ENCODE results near the gene ATAD3B. TPM values are rescaled to one million over a fixed set of nuclear protein-coding genes. Genes with fewer than 3 reads are reported as not detected.
"Not testable (repeated sequence)": the region's sequence is repeated elsewhere in the genome, so short reads cannot be mapped to it uniquely, and the experiment has no call there.

ATAD3B gene
- total RNA-seq, 1 experiment from 2014 or later = 63.6 TPM

DNA sequence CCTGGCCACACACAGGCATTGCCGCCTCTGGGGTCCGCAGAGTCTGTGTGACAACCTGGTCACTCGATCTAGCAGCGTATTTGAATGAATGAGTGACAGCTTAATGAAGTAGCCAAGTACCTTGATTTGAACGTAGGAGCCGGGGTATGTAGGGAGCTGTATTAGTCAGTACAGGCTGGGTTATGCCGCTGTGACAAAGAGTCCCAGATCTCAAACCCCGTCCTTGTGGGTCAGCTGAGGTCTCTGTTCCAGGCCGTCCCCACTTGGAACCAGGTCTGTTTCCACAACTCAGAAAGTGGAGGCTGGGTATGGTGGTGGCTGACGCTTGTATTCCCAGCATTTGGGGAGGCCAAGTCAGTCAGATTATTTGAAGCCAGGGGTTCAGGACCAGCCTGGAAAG lies 20.0 kb downstream of the ATAD3B start (continued):
- TF ChIP-seq, protein P1, sequence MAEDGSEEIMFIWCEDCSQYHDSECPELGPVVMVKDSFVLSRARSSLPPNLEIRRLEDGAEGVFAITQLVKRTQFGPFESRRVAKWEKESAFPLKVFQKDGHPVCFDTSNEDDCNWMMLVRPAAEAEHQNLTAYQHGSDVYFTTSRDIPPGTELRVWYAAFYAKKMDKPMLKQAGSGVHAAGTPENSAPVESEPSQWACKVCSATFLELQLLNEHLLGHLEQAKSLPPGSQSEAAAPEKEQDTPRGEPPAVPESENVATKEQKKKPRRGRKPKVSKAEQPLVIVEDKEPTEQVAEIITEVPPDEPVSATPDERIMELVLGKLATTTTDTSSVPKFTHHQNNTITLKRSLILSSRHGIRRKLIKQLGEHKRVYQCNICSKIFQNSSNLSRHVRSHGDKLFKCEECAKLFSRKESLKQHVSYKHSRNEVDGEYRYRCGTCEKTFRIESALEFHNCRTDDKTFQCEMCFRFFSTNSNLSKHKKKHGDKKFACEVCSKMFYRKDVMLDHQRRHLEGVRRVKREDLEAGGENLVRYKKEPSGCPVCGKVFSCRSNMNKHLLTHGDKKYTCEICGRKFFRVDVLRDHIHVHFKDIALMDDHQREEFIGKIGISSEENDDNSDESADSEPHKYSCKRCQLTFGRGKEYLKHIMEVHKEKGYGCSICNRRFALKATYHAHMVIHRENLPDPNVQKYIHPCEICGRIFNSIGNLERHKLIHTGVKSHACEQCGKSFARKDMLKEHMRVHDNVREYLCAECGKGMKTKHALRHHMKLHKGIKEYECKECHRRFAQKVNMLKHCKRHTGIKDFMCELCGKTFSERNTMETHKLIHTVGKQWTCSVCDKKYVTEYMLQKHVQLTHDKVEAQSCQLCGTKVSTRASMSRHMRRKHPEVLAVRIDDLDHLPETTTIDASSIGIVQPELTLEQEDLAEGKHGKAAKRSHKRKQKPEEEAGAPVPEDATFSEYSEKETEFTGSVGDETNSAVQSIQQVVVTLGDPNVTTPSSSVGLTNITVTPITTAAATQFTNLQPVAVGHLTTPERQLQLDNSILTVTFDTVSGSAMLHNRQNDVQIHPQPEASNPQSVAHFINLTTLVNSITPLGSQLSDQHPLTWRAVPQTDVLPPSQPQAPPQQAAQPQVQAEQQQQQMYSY (CRISPR knock-in tag; IDR thresholded peaks at IDR 0.05) = no peak

DNA sequence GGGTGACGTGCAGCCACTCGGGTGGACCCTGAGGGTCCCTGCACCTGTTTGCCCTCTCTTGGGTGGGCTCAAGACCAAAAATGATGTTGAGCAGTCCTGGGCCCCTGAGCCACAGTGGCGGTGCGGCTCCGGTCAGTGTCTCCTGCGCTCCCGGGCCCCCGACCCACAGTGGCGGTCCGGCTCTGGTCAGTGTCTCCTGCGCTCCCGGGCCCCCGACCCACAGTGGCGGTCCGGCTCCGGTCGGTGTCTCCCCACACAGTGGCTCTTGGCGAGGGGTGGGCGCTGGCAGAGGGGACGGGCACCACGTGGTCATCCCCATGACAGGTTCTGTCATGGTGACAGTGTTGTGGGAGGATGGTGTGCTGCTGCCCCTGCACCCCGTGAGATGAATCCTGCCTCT lies 22.7 kb downstream of the ATAD3B start:
- H3K27ac Mint-ChIP-seq, POLR2A ChIA-PET: not testable (repeated sequence)
- CTCF ChIA-PET = interaction anchor here (2.2 kb wide), 1 partner anchor 11 kb away, joined by 8 read pairs; no protein-coding TSS in a partner anchor

GRCh38 chr1:1495461-1495975 lies 24.0 kb downstream of the ATAD3B start:
- H3K27ac Mint-ChIP-seq; H3K4me3 Mint-ChIP-seq; H3K4me1 Mint-ChIP-seq; ATAC-seq; H3K27me3 Mint-ChIP-seq (ENCODE audit: low read depth); POLR2A ChIA-PET; H3K9me3 Mint-ChIP-seq; DNase-seq (ENCODE audit: low spot score): not testable (repeated sequence)
- CTCF ChIA-PET = interaction anchor here (2.2 kb wide), 1 partner anchor 10 kb away, joined by 8 read pairs; no protein-coding TSS in a partner anchor
- H3K36me3 Mint-ChIP-seq = peaks cover 28% of the 10 kb centered on the region

More for the DNA sequence above, 22.7 kb downstream of the ATAD3B start:
- H3K4me3 Mint-ChIP-seq; DNase-seq (ENCODE audit: low spot score); H3K4me1 Mint-ChIP-seq; ATAC-seq; H3K27me3 Mint-ChIP-seq (ENCODE audit: low read depth); H3K9me3 Mint-ChIP-seq: not testable (repeated sequence)
- H3K36me3 Mint-ChIP-seq = peaks cover 38% of the 10 kb centered on the region

DNA sequence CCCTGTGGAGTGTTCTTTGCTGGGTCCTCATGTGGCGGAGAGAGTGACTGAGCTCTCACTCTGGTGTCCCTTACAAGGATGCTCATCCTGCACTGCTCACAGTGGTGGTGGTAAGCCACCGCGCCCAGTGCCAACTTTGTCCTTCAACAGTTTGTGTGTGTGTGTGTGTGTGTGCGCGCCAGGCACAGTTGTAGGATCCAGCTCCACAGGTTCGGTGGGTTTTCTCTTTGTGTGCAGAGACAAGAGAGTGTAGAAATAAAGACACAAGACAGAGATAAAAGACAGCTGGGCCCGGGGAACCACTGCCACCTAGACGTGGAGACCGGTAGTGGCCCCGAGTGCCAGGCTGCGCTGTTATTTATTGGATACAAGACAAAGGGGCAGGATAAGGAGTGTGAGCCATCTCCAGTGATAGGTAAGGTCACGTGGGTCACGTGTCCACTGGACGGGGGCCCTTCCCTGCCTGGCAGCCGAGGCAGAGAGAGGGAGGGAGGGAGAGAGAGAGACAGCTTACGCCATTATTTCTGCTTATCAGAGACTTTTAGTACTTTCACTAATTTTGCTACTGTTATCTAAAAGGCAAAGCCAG lies 33.3 kb downstream of the ATAD3B start:
- peak overlapping the region; percentile 32; the same call in 1 of the 2 replicates for H3K4me3 Mint-ChIP-seq
- CTCF ChIA-PET = interaction anchor here (0.6 to 2.2 kb wide), 20 partner anchors 11 to 404 kb away, joined by 3 to 14 read pairs (median 4); partner anchors contain the start of genes CCNL2 and MRPL20
- POLR2A ChIA-PET = interaction anchor here (0.5 to 0.7 kb wide), 3 partner anchors 42 to 317 kb away, joined by 3 to 4 read pairs (median 3); no protein-coding TSS in a partner anchor
- H3K36me3 Mint-ChIP-seq; H3K27me3 Mint-ChIP-seq (ENCODE audit: low read depth); H3K9me3 Mint-ChIP-seq; H3K4me1 Mint-ChIP-seq: not testable (repeated sequence)
- DNase-seq (ENCODE audit: low spot score) (peak; percentile 74), ATAC-seq (peak; percentile 67)
- H3K27ac Mint-ChIP-seq = peak overlapping the region; percentile 55
- peak; percentile 77 for TF ChIP-seq USF2 (CRISPR knock-in tag; IDR thresholded peaks at IDR 0.05)
- peak; percentile 46 for TF ChIP-seq CTCF (IDR thresholded peaks at IDR 0.05)
- TF ChIP-seq, protein P2, sequence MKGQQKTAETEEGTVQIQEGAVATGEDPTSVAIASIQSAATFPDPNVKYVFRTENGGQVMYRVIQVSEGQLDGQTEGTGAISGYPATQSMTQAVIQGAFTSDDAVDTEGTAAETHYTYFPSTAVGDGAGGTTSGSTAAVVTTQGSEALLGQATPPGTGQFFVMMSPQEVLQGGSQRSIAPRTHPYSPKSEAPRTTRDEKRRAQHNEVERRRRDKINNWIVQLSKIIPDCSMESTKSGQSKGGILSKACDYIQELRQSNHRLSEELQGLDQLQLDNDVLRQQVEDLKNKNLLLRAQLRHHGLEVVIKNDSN (CRISPR knock-in tag; IDR thresholded peaks at IDR 0.05) = peak; percentile 63

GRCh38 chr1:1505366-1505798 lies 33.8 kb downstream of the ATAD3B start:
- DNase-seq (ENCODE audit: low spot score) (peak; percentile 29), ATAC-seq (peak; percentile 32)
- not testable (repeated sequence) for H3K36me3 Mint-ChIP-seq; H3K9me3 Mint-ChIP-seq; H3K4me1 Mint-ChIP-seq; H3K27me3 Mint-ChIP-seq (ENCODE audit: low read depth)
- POLR2A ChIA-PET = interaction anchor here (0.7 kb wide), 1 partner anchor 100 kb away, joined by 3 read pairs; no protein-coding TSS in a partner anchor
- Mint-ChIP-seq H3K4me3 (peak overlapping the region; percentile 32; the same call in 1 of the 2 replicates), H3K27ac (peak overlapping the region; percentile 55)
- CTCF ChIA-PET = interaction anchor here (0.6 to 2.2 kb wide), 14 partner anchors 11 to 404 kb away, joined by 3 to 14 read pairs (median 4); partner anchors contain the start of genes CCNL2 and MRPL20

GRCh38 chr1:1505801-1506200 lies 34.2 kb downstream of the ATAD3B start:
- CTCF ChIA-PET = interaction anchor here (0.6 to 2.2 kb wide), 8 partner anchors 12 to 403 kb away, joined by 3 to 8 read pairs (median 5); partner anchors contain the start of gene MRPL20
- POLR2A ChIA-PET = interaction anchor here (0.7 kb wide), 1 partner anchor 100 kb away, joined by 3 read pairs; no protein-coding TSS in a partner anchor
- ATAC-seq; H3K27ac Mint-ChIP-seq; H3K9me3 Mint-ChIP-seq; H3K27me3 Mint-ChIP-seq (ENCODE audit: low read depth); H3K4me1 Mint-ChIP-seq; DNase-seq (ENCODE audit: low spot score); H3K36me3 Mint-ChIP-seq; H3K4me3 Mint-ChIP-seq: not testable (repeated sequence)

Measured in WTC11 (cell line).